Esophagus muscularis mucosa (tissue), 3 donors: ENCODE results near the gene AGAP3.

Source experiments
- CTCF ChIP-seq, 3 experiments: fragments of 200-600 bp in 2 of 3; fragments of 450-650 bp in 1 of 3; sonication (generic) in 2 of 3; IDR thresholded peaks; one replicate each; pipeline ENCODE4 v1.5.1; 2017 to 2019; ENCODE audit warnings: antibody characterized with exemption in 3 of 3, mild to moderate bottlenecking in 2 of 3, moderate library complexity in 1 of 3
- POLR2AphosphoS5 ChIP-seq, 2 donors: sonication (generic); formaldehyde crosslinking; IDR thresholded peaks; one replicate each; pipeline ENCODE4 v1.6.1; 2017; ENCODE audit warnings: antibody characterized with exemption in 2 of 2

- TF ChIP-seq CTCF (IDR thresholded peaks at IDR 0.05) = no peak
- no peak for TF ChIP-seq POLR2AphosphoS5 (IDR thresholded peaks at IDR 0.05)
Observed at GRCh38 chr7:151079199-151079910, 6.9 kb upstream of the AGAP3 start.
